GM23338 (cell line): Measurements from ENCODE around the gene ADAD2. TPM values are rescaled to one million over a fixed set of nuclear protein-coding genes. Genes with fewer than 3 reads are reported as not detected.

ENCODE experiments used
- ATAC-seq: fragments of 200-7000 bp; cut with Tn5 transposase; 3 replicates; pipeline ENCODE4 v1.9.1; 2020
- DNase-seq: peaks from one replicate; pipeline ENCODE4 v3.0.0-alpha.2; 2015; ENCODE audit warnings: low spot score
- H2AFZ ChIP-seq: fragments of 200-600 bp; sonication (generic); 2 replicates; pipeline ENCODE4 v1.8.0; 2016; ENCODE audit warnings: antibody characterized with exemption, mild to moderate bottlenecking, moderate library complexity
- H3F3A ChIP-seq: fragments of 200-600 bp; sonication (generic); replicated peaks from 2 replicates; pipeline ENCODE4 v1.8.0; 2017; ENCODE audit warnings: antibody characterized with exemption, mixed run types, low read depth
- H3K27ac ChIP-seq: fragments of 200-600 bp; sonication (generic); 2 replicates; pipeline ENCODE4 v1.6.1; 2016; ENCODE audit warnings: low read depth
- H3K27me3 ChIP-seq: fragments of 200-600 bp; sonication (generic); 2 replicates; pipeline ENCODE4 v1.8.0; 2016; ENCODE audit warnings: mild to moderate bottlenecking, mixed run types, moderate library complexity; ENCODE audit not compliant: insufficient read depth
- H3K36me3 ChIP-seq: fragments of 200-600 bp; sonication (generic); 2 replicates; pipeline ENCODE4 v1.8.0; 2016; ENCODE audit warnings: mild to moderate bottlenecking; ENCODE audit not compliant: insufficient read depth
- H3K4me1 ChIP-seq: fragments of 200-600 bp; sonication (generic); 2 replicates; pipeline ENCODE4 v1.8.0; 2016; ENCODE audit warnings: mild to moderate bottlenecking, moderate library complexity; ENCODE audit not compliant: insufficient read depth
- H3K4me2 ChIP-seq: fragments of 200-600 bp; sonication (generic); 2 replicates; pipeline ENCODE4 v1.7.1; 2017; ENCODE audit warnings: mixed run types
- H3K4me3 ChIP-seq: fragments of 200-600 bp; sonication (generic); 2 replicates; pipeline ENCODE4 v1.6.1; 2016; ENCODE audit warnings: mixed run types
- H3K79me2 ChIP-seq: fragments of 200-600 bp; sonication (generic); replicated peaks from 2 replicates; pipeline ENCODE4 v1.8.0; 2017; ENCODE audit warnings: mild to moderate bottlenecking; ENCODE audit not compliant: insufficient read depth
- H3K9me2 ChIP-seq: fragments of 200-600 bp; sonication (generic); 2 replicates; pipeline ENCODE4 v1.8.0; 2017; ENCODE audit not compliant: insufficient read depth
- H4K20me1 ChIP-seq: fragments of 200-600 bp; sonication (generic); replicated peaks from 2 replicates; pipeline ENCODE4 v1.8.0; 2017; ENCODE audit warnings: mild to moderate bottlenecking; ENCODE audit not compliant: insufficient read depth
- H3K27ac Mint-ChIP-seq: 2 replicates; pipeline ENCODE4 v1.8.0; 2020; ENCODE audit warnings: inconsistent platforms, mild to moderate bottlenecking, moderate library complexity, mixed read lengths
- H3K27me3 Mint-ChIP-seq: 3 replicates; pipeline ENCODE4 v1.8.0; 2022; ENCODE audit warnings: low read depth, mild to moderate bottlenecking, moderate library complexity, mixed read lengths, inconsistent platforms; ENCODE audit not compliant: insufficient read depth, poor library complexity
- H3K36me3 Mint-ChIP-seq: 3 replicates; pipeline ENCODE4 v1.8.0; 2021; ENCODE audit warnings: low read depth, mild to moderate bottlenecking, inconsistent platforms, moderate library complexity, mixed read lengths
- H3K4me1 Mint-ChIP-seq: 3 replicates; pipeline ENCODE4 v1.8.0; 2020; ENCODE audit warnings: mild to moderate bottlenecking, inconsistent platforms, mixed read lengths
- H3K4me3 Mint-ChIP-seq: 3 replicates; pipeline ENCODE4 v1.8.0; 2021; ENCODE audit warnings: moderate library complexity, mild to moderate bottlenecking, inconsistent platforms, mixed read lengths
- H3K9me3 Mint-ChIP-seq: 3 replicates; pipeline ENCODE4 v1.8.0; 2020; ENCODE audit warnings: moderate library complexity, mild to moderate bottlenecking, inconsistent platforms, mixed read lengths
- CREB1 ChIP-seq: fragments of 250-450 bp; sonication (Bioruptor Pico); IDR thresholded peaks from 2 replicates; pipeline ENCODE4 v1.5.0; 2020; ENCODE audit warnings: low read depth, mild to moderate bottlenecking, moderate library complexity
- CTCF ChIP-seq, 2 experiments: fragments of 200-600 bp in 1 of 2; sonication (generic) in 1 of 2; conservative IDR thresholded peaks; 2 replicates each; pipeline versions ENCODE4 v1.5.1 to v1.6.1; 2016 to 2017; ENCODE audit warnings: antibody characterized with exemption in 2 of 2, low read depth in 2 of 2, mild to moderate bottlenecking in 2 of 2, moderate library complexity in 1 of 2
- ETS1 ChIP-seq: IDR thresholded peaks from 2 replicates; pipeline ENCODE4 v1.6.1; 2016; ENCODE audit warnings: antibody characterized with exemption
- EZH2 ChIP-seq: fragments of 200-600 bp; sonication (generic); IDR thresholded peaks from one replicate; pipeline ENCODE4 v1.8.0; 2017; ENCODE audit warnings: antibody characterized with exemption, mild to moderate bottlenecking, low read depth; ENCODE audit not compliant: unreplicated experiment
- EZH2phosphoT487 ChIP-seq: fragments of 200-600 bp; sonication (generic); IDR thresholded peaks from one replicate; pipeline ENCODE4 v1.8.1; 2018; ENCODE audit warnings: antibody characterized with exemption; ENCODE audit not compliant: unreplicated experiment
- JUNB ChIP-seq: IDR thresholded peaks from one replicate; pipeline ENCODE4 v1.6.1; 2016; ENCODE audit warnings: antibody characterized with exemption; ENCODE audit not compliant: unreplicated experiment
- NANOG ChIP-seq: IDR thresholded peaks from 2 replicates; pipeline ENCODE4 v1.6.1; 2016; ENCODE audit warnings: antibody characterized with exemption, borderline replicate concordance
- POLR2AphosphoS5 ChIP-seq: IDR thresholded peaks from 2 replicates; pipeline ENCODE4 v1.6.1; 2016; ENCODE audit warnings: antibody characterized with exemption, low read depth
- REST ChIP-seq: IDR thresholded peaks from one replicate; pipeline ENCODE4 v1.6.1; 2018; ENCODE audit warnings: antibody characterized with exemption; ENCODE audit not compliant: unreplicated experiment
- STAT1 ChIP-seq: IDR thresholded peaks from one replicate; pipeline ENCODE4 v1.6.1; 2016; ENCODE audit warnings: antibody characterized with exemption; ENCODE audit not compliant: unreplicated experiment
- ZNF114 ChIP-seq: fragments of 250-450 bp; sonication (Bioruptor Pico); IDR thresholded peaks from 2 replicates; pipeline ENCODE4 v1.5.0; 2020; ENCODE audit warnings: mild to moderate bottlenecking, moderate library complexity
- ZNF331 ChIP-seq: fragments of 250-450 bp; sonication (Bioruptor Pico); IDR thresholded peaks from 2 replicates; pipeline ENCODE4 v1.5.0; 2020; ENCODE audit warnings: low read depth, mild to moderate bottlenecking, moderate library complexity
- ZNF462 ChIP-seq: fragments of 250-450 bp; sonication (Bioruptor Pico); IDR thresholded peaks from 2 replicates; pipeline ENCODE4 v1.5.0; 2020; ENCODE audit warnings: mild to moderate bottlenecking, moderate library complexity
- polyA plus RNA-seq: library from polyadenylated mRNA; unstranded; fragments of >200 nt; fragmentation: Nextera tagmentation; extraction: Ambion mirVana; gene quantifications from 2 replicates; pipeline ENCODE4 v1.2.1, GENCODE V29; 2016
- total RNA-seq: library from RNA; depleted of rRNA; stranded (reverse); fragments of >200 nt; shearing (Covaris generic); gene quantifications from 2 replicates; pipeline ENCODE4 v1.2.3, GENCODE V29; 2014

The ADAD2 gene
- total and polyA plus RNA-seq, 2 experiments from 2014 or later, result 1.6 to 4.5 TPM

- Histone ChIP-seq H3K27ac (no peak overlapping the region), H3F3A (no peaks in the 10 kb centered on the region), H3K36me3 (no peaks in the 10 kb centered on the region), H3K4me3 (no peak overlapping the region), H3K79me2 (no peaks in the 10 kb centered on the region), H3K4me1 (no peaks in the 10 kb centered on the region), H4K20me1 (no peaks in the 10 kb centered on the region), H3K27me3 (no peaks in the 10 kb centered on the region), H3K9me2 (0 out of 2 replicates have a peak, but pooled peaks cover 2% of the 10 kb centered on the region), H2AFZ (no peak overlapping the region), H3K4me2 (no peak overlapping the region)
- Mint-ChIP-seq H3K9me3 (peaks cover 11% of the 10 kb centered on the region), H3K4me1 (no peaks in the 10 kb centered on the region), H3K27ac (no peak overlapping the region), H3K4me3 (no peak overlapping the region), H3K27me3 (peaks cover 2% of the 10 kb centered on the region), H3K36me3 (no peaks in the 10 kb centered on the region)
- ATAC-seq, result no peak
- TF ChIP-seq CTCF (conservative IDR thresholded peaks at IDR 0.05; ENCODE audit: low read depth in 2 of 2), result no peak
- no peak for TF ChIP-seq ETS1
- no peak for TF ChIP-seq POLR2AphosphoS5
- no peak for TF ChIP-seq EZH2
- no peak for TF ChIP-seq CREB1
- no peak for TF ChIP-seq ZNF462
- TF ChIP-seq ZNF331 (CRISPR knock-in tag), result no peak
- no peak for TF ChIP-seq STAT1
- no peak for TF ChIP-seq REST
- TF ChIP-seq JUNB, result no peak
- no peak for TF ChIP-seq EZH2phosphoT487
- no peak for TF ChIP-seq NANOG
- TF ChIP-seq ZNF114 (CRISPR knock-in tag), result no peak
- no peak for DNase-seq
These were observed 55.2 kb downstream of the ADAD2 start for GRCh38 chr16:84245956-84246678.
